ENCODE data around the gene HSPA5.
A peak's percentile ranks its signal among the peaks of the same experiment; 100 is the strongest.
"Not testable (repeated sequence)": the region's sequence is repeated elsewhere in the genome, so short reads cannot be mapped to it uniquely, and the experiment has no call there.

Gene HSPA5

GRCh38 chr9:125241000-125241862 lies at the start of gene HSPA5:
Gene HSPA5, minus strand, starts transcription at chr9:125241343. Its CDS starts 217 bp downstream, at chr9:125241126.
- DNase-seq (ENCODE audit: low read depth in 1 of 2, low spot score in 1 of 2), result peak; percentile 98 to 99

- DNase-seq (ENCODE audit: low read depth in 1 of 2, low spot score in 1 of 2), result not testable (repeated sequence)
Measured at GRCh38 chr9:125286935-125287433, 45.8 kb upstream of the HSPA5 start.

- DNase-seq (ENCODE audit: low read depth in 1 of 2, low spot score in 1 of 2), result no peak
Measured at GRCh38 chr9:125284855-125285254, 43.7 kb upstream of the HSPA5 start.

DNA sequence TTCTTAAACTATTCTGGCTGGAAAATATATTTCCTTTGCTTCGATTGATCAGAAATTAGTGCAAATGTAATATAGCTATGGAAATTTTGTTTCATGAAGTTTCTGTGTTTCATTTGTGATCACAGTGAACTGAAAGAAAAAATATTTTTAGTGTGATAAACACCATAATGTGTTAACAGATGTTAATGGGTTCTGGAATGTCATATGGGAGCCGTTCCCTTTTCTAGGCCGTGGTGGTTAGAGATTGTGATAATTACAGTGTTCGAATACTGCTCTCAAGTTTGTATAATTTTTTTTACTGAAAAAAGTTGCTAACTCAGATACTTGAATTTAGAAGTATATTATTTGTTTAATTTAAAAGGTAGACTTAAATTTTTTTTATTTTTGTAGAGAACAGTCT lies 39.8 kb upstream of the HSPA5 start:
- DNase-seq (ENCODE audit: low read depth in 1 of 2, low spot score in 1 of 2), result no peak

GRCh38 chr9:125277411-125277810 lies 36.3 kb upstream of the HSPA5 start:
- DNase-seq (ENCODE audit: low read depth in 1 of 2, low spot score in 1 of 2), result no peak

DNA sequence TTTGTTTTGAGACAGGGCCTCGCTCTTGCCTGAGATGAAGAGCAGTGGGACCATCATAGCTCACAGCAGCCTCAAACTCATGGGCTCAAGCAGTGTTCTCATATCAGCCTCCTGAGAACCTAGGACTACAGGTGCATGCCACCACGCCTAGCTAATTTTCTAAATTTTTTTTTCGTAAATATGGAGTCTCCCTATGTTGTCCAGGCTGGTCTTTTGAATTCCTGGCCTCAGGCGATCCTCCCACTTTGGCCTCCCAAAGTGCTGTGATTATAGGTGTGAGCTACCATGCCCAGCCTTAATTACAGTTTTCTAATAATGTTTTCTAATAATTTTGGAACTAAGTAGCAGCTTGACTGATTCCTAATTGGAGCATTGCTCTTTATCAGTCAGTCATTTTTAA lies 35.6 kb upstream of the HSPA5 start:
- DNase-seq (ENCODE audit: low read depth in 1 of 2, low spot score in 1 of 2), result no peak

DNA sequence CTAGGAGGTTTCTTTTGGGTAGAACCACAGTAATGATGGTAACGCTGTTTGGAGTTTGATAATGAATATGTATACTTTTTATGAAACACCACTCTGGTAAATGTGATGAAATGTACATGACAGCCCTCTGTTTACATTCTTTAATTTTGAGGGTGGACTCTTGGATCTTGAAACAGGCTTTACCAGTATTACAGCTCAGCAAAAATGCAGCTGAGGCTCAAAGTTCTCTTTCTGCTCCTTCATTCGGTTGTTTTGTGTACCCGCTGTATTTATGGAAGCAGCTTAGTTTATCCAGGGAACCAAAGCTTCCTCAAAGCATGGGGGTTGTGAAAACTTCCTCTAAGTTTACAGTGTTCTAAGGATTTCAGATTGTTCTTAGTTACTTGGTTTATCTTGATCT lies 31.6 kb upstream of the HSPA5 start:
- DNase-seq (ENCODE audit: low read depth in 1 of 2, low spot score in 1 of 2), result no peak

GRCh38 chr9:125271081-125271480 lies 29.9 kb upstream of the HSPA5 start:
- DNase-seq (ENCODE audit: low read depth in 1 of 2, low spot score in 1 of 2), result no peak

- DNase-seq (ENCODE audit: low read depth in 1 of 2, low spot score in 1 of 2), result no peak
Measured at GRCh38 chr9:125269014-125269397, 27.9 kb upstream of the HSPA5 start.

GRCh38 chr9:125268394-125269013 lies 27.4 kb upstream of the HSPA5 start:
- no peak for DNase-seq (ENCODE audit: low read depth in 1 of 2, low spot score in 1 of 2)

DNA sequence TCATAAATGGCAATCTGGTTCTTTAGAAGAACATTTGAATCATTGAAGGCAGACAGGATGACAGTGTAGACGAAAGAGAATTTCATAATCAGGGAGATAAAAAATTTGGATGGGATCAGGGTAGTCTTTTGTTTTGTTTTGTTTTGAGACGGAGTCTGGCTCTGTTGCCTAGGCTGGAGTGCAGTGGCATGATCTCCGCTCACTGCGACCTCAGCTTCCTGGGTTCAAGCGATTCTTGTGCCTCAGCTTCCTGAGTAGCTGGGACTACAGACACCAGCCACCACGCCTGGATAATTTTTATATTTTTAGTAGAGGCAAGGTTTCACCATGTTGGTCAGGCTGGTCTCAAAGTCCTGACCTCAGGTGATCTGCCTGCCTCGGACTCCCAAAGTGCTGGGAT lies 22.9 kb upstream of the HSPA5 start:
- not testable (repeated sequence) for DNase-seq (ENCODE audit: low read depth in 1 of 2, low spot score in 1 of 2)

DNA sequence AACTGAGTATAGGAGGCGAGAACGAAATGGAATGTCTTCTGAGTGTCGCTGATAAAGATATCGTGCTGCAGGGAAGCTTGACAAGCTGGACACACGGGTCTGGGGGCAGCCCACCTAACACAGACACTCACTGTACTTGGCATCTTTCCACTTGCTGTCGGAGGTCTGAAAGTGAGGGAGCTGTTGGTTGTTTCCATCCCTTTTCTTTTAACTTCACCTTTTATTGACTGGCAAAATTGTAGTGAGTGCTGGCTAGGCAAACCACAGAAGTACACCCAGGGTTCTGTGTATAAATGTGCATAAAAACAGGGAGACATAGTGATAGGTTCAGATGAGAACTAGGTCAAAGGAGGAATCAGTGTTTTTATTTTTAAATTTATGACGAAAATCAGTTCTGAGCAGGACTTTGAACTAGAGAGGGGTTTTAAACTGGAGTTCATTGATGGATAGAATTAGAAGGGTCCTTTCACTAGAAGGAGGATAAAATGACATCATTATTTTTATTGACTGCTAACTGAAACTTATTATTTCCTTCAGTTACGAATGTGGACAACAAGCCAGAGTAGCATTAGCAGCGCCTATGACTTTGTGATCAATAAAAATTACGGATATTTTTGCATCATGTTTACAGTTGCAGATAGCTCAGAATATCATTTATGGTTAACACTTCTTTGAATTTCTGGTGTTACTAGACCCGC lies 21.3 kb upstream of the HSPA5 start:
- no peak for DNase-seq (ENCODE audit: low read depth in 1 of 2, low spot score in 1 of 2)

DNA sequence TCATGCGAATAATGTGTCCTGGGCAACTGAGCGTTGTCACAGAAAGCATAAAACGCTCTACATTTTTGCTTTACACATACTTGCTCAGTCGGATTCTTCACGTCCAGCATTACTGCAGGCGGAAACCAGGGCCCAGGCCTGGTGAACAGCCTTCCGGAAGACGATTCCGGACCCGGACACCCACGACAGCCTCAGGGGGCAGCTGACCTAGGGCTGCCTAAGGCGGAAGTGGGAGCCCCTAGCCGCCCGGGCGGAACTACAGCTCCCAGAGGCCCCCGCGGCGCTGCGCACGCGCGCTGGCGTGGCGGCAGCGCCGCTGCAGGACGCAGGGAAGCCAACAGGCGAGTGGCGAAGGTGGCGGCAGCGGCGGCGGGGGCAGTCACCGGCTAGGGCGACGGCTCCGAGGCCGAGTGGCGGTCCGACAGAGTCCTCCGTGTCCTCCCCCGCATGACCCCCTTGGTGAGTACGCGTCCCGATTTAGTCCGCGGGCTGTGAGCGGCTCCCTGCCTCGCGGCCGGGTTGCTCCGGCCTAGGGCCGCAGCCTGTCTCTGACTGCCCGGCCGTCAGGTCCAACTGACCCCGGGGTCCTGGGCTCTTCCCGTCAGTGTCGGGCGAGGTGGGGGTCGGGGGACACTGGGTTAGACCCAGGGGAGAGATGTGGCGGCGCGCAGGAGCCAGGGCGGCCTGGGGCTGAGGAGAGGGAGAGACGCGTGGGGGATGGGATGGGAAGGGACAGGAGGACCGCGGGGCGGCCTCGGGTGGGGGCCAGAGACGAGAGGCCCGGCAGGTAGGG lies 20.6 kb upstream of the HSPA5 start, which contains the start of gene GAPVD1:
Gene GAPVD1, plus strand, starts transcription at position 326 of the 793 bp plus-strand sequence. CDS start 37,096 bp downstream, outside the sequence.
- DNase-seq (ENCODE audit: low read depth in 1 of 2, low spot score in 1 of 2), result peak; percentile 74 to 81

GRCh38 chr9:125260561-125260960 lies 19.4 kb upstream of the HSPA5 start:
- DNase-seq (ENCODE audit: low read depth in 1 of 2, low spot score in 1 of 2), result no peak

GRCh38 chr9:125258832-125259534 lies 17.8 kb upstream of the HSPA5 start:
- no peak for DNase-seq (ENCODE audit: low read depth in 1 of 2, low spot score in 1 of 2)

DNA sequence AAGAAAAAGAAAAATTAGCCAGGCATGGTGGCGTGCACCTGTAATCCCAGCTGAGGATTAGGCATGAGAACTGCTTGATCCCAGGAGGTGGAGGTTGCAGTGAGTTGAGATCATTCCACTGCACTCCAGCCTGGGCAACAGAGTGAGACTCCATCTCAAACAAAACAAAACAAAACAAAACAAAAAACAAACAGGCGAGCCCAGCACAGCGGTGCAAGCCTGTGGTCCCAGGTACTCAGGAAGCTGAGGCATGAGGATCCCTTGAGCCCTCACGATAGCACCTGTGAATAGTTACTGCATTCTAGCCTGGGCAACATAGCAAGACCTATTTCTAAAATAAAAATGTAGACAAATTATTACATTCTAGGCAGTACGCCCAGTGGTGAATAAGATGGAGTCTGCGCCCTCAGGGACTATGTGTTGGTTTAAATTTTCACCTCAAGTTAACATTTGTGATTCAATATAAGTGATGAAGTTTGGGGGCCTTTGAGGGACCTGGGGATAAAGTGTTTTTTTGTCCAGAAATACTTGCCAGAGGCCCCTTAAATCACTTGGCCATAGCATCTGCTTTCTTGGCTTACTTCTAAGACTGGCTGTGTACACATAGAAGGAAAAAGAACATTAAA lies 17.1 kb upstream of the HSPA5 start:
- DNase-seq (ENCODE audit: low read depth in 1 of 2, low spot score in 1 of 2), result no peak

- no peak for DNase-seq (ENCODE audit: low read depth in 1 of 2, low spot score in 1 of 2)
Measured at GRCh38 chr9:125255781-125256391, 14.7 kb upstream of the HSPA5 start.

GRCh38 chr9:125254231-125254630 lies 13.1 kb upstream of the HSPA5 start:
- DNase-seq (ENCODE audit: low read depth in 1 of 2, low spot score in 1 of 2), result no peak

GRCh38 chr9:125246261-125246667 lies 5.1 kb upstream of the HSPA5 start:
- no peak for DNase-seq (ENCODE audit: low read depth in 1 of 2, low spot score in 1 of 2)
